Upper lobe of left lung (tissue), 4 donors: Measurements from ENCODE around the gene GABBR2.

ENCODE experiments used
- POLR2A ChIP-seq, 4 donors: fragments of 450-650 bp; IDR thresholded peaks; one replicate each; pipeline ENCODE4 v1.5.1; 2016 to 2017; ENCODE audit warnings: antibody characterized with exemption in 4 of 4, mild to moderate bottlenecking in 2 of 4
- TF ChIP-seq, protein P1 (sequence below), 6 experiments: fragments of 450-650 bp in 4 of 6; fragments of 200-600 bp in 2 of 6; sonication (generic) in 2 of 6; IDR thresholded peaks; one replicate each; pipeline ENCODE4 v1.5.1; 2016 to 2019; ENCODE audit warnings: antibody characterized with exemption in 6 of 6

DNA sequence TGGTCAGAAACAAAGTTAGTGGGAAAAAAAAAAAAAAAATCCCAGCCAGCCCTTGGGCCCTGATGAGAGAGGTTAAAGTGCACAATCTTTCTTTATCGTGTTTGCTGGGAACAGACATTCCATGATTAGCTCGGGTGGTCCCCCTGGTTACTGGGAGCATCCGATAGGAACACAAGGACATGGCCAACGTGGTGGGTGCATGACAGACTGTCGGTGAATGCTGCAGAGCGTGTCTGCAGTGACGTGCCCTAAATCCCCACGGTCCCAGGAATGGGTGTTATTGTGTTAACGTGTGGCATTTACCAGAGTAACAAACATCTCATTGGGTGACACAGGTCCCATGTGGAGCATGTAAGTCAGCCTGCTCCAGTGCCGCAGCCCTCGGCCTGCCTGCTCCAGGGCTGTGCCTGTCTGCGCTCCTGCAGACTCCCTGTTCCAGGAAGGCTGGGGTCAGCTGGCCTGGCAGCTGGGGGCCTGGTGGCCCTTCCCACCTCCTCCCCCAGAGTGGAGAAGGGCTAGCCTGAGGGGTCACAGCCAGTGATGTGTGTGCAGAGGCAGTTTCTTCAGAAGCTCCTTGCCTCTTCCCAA, 419.0 kb downstream of the GABBR2 start:
- TF ChIP-seq, protein P1, sequence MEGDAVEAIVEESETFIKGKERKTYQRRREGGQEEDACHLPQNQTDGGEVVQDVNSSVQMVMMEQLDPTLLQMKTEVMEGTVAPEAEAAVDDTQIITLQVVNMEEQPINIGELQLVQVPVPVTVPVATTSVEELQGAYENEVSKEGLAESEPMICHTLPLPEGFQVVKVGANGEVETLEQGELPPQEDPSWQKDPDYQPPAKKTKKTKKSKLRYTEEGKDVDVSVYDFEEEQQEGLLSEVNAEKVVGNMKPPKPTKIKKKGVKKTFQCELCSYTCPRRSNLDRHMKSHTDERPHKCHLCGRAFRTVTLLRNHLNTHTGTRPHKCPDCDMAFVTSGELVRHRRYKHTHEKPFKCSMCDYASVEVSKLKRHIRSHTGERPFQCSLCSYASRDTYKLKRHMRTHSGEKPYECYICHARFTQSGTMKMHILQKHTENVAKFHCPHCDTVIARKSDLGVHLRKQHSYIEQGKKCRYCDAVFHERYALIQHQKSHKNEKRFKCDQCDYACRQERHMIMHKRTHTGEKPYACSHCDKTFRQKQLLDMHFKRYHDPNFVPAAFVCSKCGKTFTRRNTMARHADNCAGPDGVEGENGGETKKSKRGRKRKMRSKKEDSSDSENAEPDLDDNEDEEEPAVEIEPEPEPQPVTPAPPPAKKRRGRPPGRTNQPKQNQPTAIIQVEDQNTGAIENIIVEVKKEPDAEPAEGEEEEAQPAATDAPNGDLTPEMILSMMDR (IDR thresholded peaks at IDR 0.05): no peak
- no peak for TF ChIP-seq POLR2A (IDR thresholded peaks at IDR 0.05)
